ENCODE measurements around the gene RAB26. TPM values are rescaled to one million over a fixed set of nuclear protein-coding genes. Genes with fewer than 3 reads are reported as not detected.

Gene RAB26
- total RNA-seq, 3 donors from 2014 or later: 3.5 to 3.9 TPM; not detected in 1

GRCh38 chr16:2194166-2194834 lies 45.9 kb downstream of the RAB26 start:
- no peak overlapping the region for H3K4me3 ChIP-seq
- H3K9me3 ChIP-seq: no peaks in the 10 kb centered on the region
- H3K4me1 ChIP-seq: peaks cover 5 to 14% of the 10 kb centered on the region in 2 donors
- no peak overlapping the region for H3K27ac ChIP-seq
- intact Hi-C loops (cut with DNase I; ENCODE audit: low total_unique reads): no loop called here
- TF ChIP-seq POLR2AphosphoS5 (IDR thresholded peaks at IDR 0.05): no peak
- no peak for TF ChIP-seq POLR2A (IDR thresholded peaks at IDR 0.05)
- no peak for TF ChIP-seq CTCF (IDR thresholded peaks at IDR 0.05)
- no peaks in the 10 kb centered on the region for H3K36me3 ChIP-seq
- DNase-seq (ENCODE audit: low spot score in 2 of 2): no peak
- no peaks in the 10 kb centered on the region for H3K27me3 ChIP-seq

DNA sequence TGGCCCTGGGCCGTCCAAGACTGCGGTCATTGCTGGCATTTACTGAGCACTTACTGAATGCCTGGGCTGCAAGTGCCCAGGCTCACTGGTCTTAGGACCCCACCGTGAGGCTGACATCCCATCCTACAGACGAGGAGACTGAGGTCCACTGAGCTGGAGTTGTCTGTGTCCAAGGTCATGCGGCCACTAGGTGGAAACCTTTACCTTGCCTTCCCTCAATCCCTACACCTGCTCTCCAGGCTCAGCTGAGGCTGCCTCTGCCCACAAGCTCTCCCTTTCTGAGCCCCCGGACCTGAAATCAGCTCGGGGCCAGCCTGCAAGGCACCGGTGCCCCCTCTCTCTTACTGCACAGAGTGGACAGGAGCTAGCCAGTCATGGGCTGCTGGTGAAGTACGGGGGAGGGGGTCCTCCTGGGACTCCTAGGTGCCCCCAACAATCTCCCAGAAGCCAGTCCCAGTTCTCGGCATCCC lies 46.5 kb downstream of the RAB26 start:
- H3K36me3 ChIP-seq: no peaks in the 10 kb centered on the region
- H3K4me3 ChIP-seq: peak overlapping the region in 2 of 3 donors; percentile 60 to 85
- H3K27me3 ChIP-seq: no peaks in the 10 kb centered on the region
- H3K27ac ChIP-seq: no peak overlapping the region
- peak in 1 of 2 donors; percentile 56 for DNase-seq (ENCODE audit: low spot score in 2 of 2)
- intact Hi-C loops (cut with DNase I; ENCODE audit: low total_unique reads): no loop called here
- TF ChIP-seq POLR2AphosphoS5 (IDR thresholded peaks at IDR 0.05) (no peak), CTCF (IDR thresholded peaks at IDR 0.05) (peak; percentile 6 to 70 (median 41)), POLR2A (IDR thresholded peaks at IDR 0.05) (no peak)
- H3K9me3 ChIP-seq: no peaks in the 10 kb centered on the region
- H3K4me1 ChIP-seq: peaks cover 5 to 14% of the 10 kb centered on the region in 2 donors

- Histone ChIP-seq H3K4me3 (peak overlapping the region; percentile 18 to 85 (median 60)), H3K9me3 (no peaks in the 10 kb centered on the region), H3K4me1 (peaks cover 5 to 14% of the 10 kb centered on the region in 2 donors), H3K27ac (no peak overlapping the region), H3K36me3 (no peaks in the 10 kb centered on the region), H3K27me3 (no peaks in the 10 kb centered on the region)
- intact Hi-C loops (cut with DNase I; ENCODE audit: low total_unique reads): no loop called here
- no peak for DNase-seq (ENCODE audit: low spot score in 2 of 2)
- TF ChIP-seq POLR2AphosphoS5 (IDR thresholded peaks at IDR 0.05) (no peak), CTCF (IDR thresholded peaks at IDR 0.05) (no peak), POLR2A (IDR thresholded peaks at IDR 0.05) (no peak)
These were observed 47.1 kb downstream of the RAB26 start for GRCh38 chr16:2195322-2196161.

DNA sequence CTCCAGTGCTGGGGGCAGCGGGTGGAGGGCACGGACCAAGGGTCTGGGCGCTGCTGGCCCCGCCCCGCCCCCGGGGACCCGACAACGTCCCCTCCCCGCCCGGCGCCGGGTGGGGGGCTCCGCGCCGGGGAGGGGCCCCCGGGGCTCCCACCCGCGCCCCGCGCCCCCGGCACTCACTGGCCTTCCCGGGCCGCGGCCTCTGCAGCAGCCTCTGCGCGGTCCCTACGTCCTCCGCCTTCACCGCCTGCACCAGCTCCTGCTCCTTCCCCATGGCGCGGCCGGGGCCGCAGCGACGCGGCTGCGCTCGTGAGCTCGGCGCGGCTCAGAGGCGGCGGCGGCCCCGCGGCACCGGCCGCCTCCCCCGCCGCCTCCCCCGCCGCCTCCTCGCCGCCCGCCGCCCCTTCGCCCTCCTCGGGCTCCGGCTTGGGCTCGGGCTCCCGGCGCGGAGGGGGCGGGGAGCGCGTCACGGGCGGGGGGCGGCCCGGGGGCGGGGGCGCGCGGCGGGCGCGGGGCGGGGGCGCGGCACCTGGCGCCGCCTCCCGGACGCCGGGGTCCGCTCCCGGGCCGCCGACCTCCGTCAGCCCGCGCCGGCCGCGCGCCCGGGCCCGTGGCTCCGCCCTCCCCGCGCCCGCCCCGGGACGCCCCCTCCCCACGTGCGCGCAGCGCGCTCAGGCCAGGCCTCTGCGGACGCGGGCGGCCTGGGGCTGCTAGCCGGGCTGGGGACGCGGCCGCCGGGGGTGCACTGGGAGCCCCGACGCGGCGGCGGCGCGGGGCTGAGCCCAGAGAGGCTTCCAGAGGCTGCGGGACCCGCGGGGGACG lies 47.9 kb downstream of the RAB26 start, which contains the start of gene CASKIN1:
Gene CASKIN1 (minus strand): TSS at position 444 of the 819 bp plus-strand sequence. CDS start 173 bp downstream, at position 271.
- DNase-seq (ENCODE audit: low spot score in 2 of 2): no peak
- Histone ChIP-seq H3K4me3 (peak within 1 kb of the TSS; percentile 18 to 85 (median 60)), H3K4me1 (peaks cover 5 to 14% of the 10 kb centered on the region in 2 donors), H3K36me3 (no peaks in the 10 kb centered on the region), H3K27ac (no peak within 1 kb of the TSS), H3K27me3 (no peaks in the 10 kb centered on the region), H3K9me3 (no peaks in the 10 kb centered on the region)
- intact Hi-C loops (cut with DNase I; ENCODE audit: low total_unique reads): no loop called here
- TF ChIP-seq CTCF (IDR thresholded peaks at IDR 0.05) (no peak), POLR2A (IDR thresholded peaks at IDR 0.05) (no peak), POLR2AphosphoS5 (IDR thresholded peaks at IDR 0.05) (no peak)

All from breast epithelium (tissue), 4 donors.